HG03565 (cell line): ENCODE data around the gene NOL9.
"Not testable (repeated sequence)": the region's sequence is repeated elsewhere in the genome, so short reads cannot be mapped to it uniquely, and the experiment has no call there.

Experiments used
- ATAC-seq: cut with Tn5 transposase; IDR thresholded peaks from one replicate; pipeline ENCODE4 v1.9.1; 2021; ENCODE audit warnings: mild to moderate bottlenecking, moderate library complexity; ENCODE audit not compliant: unreplicated experiment

Gene NOL9

DNA sequence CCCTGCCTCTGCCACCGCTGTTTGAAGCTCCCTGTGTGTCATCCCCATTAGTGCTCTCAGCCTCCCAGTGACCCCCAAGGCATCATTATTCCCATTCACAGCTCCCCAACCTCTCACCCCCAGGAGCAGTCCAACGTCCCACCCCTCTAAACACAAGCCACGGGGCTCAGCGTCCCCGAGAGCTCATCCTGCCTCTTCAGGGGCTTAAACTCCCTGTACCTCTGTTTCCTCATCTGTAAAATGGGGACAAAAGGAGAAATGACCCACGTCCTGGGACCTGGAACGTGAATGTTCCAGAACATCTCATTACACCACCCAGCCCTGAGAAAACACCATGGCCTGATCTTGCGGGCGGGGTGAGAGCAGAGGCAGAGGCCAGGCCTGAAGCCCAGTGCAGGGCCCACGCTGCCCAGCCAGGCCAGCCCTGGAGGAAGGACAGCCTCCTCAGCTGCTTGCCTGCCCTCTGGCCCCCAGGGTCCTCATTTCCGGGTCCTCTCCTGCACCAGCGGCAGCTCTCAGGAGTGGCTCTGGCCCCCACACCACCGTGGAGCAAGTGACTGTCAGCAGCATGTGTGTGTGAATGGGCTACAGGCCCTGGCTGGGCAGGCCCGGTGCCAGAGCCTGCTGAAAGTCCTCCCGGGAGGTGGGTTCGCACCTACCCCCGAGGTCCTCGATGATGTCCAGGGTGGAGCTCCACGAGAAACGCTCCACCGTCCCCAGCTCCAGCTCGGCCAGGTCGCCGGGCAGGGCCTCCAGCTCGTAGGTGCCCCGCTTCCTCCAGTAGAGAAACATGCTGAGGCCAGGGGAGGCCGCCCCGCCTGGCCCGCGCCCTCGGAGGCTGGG is 48.7 kb downstream of the NOL9 start:
- ATAC-seq: no peak

GRCh38 chr1:6504887-6505286 is 49.4 kb downstream of the NOL9 start:
- no peak for ATAC-seq

- ATAC-seq: no peak
Observed at GRCh38 chr1:6503884-6504602, 50.3 kb downstream of the NOL9 start.

DNA sequence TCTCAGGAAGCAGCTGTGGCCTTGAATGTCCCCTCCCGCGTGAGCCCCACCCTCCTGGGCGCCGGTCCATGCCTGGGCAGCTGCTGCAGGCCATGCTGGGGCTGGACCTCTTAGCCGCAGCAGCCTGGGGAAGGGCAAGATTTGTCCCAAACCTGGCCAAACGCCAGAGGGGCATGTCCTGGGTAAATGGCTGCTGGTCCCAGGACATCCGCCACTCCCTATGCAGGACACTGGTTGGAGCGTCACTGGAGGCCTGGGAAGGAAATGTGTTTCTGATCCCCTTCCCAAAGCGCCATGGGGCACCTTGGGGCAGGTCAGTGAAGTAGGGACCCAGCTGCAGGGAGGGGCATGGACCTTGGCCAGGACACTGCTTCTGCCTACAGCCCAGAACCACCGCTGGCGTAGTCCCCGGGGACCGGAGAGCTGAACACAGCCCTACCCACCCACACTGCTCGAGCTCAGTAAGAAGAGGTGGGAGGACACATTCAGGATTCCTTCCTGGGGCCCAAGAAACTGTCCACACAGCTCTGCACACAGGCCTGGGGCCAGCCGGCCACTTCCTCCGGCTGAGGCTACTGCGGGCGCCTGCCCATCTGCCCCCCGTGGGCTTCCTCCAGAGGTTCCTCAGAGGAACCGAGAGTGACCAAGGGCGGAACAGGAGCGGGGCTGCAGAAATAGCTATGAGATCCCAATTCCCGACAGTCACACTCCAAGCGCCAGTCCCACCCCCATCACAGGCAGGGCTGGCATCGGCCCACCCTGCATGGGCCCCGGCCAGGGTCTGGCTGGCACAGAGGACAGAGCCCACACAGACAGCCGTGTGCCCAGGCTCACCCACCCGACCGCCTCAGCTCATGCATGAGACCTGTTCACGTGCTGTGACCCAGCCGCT is 52.1 kb downstream of the NOL9 start:
- no peak for ATAC-seq

DNA sequence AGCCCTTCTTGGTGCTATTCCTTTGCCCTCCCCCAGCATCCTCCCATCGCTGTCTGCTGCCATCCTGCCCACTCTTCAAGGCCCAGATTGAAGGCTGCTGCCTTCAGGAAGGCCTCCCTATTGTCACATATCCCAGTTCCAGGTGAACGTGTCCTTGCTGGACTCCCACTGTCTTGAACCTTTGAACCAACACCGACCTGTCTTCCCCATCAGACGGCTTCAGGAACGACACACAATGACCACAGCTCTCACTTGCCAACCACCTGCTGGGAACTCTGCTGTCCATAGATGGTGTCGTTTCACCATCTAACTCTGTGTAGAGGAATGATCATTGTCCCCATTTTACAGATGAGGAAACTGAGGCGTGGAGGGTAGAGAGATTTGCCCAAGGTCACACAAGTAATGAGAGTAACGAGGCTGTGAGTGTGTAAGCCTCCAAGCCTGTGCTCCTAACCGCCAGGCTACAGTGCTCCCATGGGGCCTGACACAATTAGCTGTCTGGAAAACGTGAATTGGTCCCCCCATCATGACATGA is 53.0 kb downstream of the NOL9 start:
- ATAC-seq: no peak

DNA sequence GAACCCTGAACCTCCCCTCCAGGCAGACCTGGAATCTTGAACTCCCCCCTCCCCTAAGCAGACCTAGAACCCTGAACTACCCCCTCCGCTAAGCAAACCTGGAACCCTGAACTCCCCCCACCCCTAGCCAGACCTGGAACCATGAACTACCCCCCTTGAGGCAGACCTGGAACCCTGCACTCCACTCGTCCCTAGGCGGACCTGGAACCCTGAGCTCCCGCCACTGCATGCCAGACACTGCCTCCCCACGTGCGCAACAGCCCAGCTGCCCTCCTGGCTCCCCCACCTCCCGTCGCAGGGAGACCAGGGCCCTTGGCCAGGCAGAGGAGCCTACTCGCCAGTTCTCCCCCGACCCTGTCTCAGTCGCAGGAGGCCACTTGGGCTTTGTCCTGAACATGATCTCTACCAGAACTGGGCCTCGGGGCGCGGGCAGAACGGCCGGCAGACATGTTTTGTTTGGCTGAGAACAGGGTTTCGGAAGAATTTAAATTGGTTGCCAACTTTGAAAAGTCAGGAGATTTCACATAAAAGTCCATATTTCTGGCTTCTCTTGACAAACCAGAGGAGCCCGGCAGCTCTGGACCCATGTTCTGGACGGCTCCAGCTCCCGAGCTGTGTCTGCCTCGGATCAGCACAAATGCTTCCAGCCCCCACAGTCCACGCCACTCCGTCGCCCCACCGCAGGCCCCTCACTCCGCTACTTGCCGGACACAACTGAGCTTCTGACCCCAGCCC is 53.6 kb downstream of the NOL9 start:
- ATAC-seq: no peak

DNA sequence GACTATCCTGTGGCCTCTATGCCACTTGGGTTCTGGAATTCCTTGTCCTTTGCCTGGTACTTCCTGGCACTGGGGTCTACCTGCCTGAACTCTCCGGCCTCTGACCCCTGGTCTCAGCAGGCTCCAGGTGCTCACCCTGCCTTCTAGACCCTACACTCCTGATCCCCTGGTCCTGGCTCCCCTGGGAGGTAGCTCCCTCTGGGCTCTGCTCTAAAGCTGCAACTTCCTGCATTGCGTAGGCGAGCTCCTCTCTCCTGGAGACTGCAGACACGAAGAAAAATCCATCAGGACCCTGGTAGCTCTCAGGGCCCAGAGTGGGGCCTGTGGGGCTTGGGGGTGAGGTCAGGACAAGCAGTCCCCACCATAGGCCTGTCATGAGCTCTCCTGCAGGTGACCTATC is 55.0 kb downstream of the NOL9 start:
- ATAC-seq: no peak

DNA sequence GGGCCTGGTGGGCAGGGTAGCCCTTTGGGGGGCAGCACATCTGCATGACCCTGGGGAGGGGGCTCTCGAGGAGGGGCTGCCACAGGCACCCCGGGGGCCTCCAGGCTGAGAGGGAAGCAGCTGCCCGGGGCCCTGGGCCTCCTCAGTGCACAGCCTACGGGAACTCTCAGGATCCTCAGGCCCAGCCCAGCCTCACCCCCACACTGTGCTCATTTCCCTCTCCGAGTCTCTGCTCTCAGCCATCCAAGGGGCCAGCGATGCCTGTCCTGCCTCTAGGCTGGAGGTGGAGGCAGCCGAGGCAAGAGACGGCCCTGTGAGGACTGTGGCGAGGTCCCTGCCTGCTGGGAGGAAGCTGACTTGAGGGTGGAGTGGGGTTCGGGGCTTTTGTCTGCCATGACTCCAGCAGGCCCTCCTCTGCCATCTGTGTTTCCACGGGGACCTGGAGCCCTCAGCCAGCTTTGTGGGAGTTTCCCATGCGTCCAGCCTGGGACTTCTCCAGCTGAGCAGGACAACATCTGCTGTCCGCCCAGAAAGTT is 55.7 kb downstream of the NOL9 start:
- no peak for ATAC-seq

- ATAC-seq: no peak
Observed at GRCh38 chr1:6497867-6498575, 56.3 kb downstream of the NOL9 start.

GRCh38 chr1:6497215-6497866 is 57.0 kb downstream of the NOL9 start:
- no peak for ATAC-seq

DNA sequence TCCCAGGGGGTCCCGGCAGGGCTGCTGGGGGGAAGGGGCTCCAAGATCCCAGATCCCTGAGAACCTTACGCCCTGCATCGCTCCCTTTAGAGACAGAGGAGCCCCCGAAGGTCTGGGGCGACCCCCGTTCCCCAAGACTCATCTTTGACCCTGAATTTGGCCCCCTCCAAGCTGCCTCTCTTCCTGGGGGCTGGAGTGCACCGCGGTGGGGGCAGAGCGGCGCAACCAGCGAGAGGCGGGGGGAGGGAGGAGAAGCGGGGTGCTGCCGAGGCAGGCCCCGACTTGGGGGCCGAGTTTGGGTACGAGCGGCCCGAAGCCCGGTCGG is 57.5 kb downstream of the NOL9 start:
- no peak for ATAC-seq

DNA sequence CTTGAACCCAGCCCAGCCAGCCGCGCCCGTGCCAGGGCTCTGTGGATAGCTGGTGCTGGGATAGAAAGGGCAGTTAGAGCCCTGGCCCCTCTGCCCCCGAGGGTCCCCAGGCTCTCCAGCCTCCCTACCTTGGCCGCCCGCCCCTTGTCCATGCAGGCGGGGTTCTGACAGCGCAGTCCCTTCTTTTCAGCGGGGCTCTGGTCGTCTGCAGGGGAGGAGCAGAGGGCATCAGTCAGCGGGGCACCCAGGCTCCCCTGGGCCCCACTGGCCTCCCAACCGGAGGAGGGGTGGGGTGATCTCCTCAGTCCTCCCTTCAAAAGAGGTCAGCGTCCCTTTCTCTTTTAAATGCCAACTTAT is 58.0 kb downstream of the NOL9 start:
- no peak for ATAC-seq

DNA sequence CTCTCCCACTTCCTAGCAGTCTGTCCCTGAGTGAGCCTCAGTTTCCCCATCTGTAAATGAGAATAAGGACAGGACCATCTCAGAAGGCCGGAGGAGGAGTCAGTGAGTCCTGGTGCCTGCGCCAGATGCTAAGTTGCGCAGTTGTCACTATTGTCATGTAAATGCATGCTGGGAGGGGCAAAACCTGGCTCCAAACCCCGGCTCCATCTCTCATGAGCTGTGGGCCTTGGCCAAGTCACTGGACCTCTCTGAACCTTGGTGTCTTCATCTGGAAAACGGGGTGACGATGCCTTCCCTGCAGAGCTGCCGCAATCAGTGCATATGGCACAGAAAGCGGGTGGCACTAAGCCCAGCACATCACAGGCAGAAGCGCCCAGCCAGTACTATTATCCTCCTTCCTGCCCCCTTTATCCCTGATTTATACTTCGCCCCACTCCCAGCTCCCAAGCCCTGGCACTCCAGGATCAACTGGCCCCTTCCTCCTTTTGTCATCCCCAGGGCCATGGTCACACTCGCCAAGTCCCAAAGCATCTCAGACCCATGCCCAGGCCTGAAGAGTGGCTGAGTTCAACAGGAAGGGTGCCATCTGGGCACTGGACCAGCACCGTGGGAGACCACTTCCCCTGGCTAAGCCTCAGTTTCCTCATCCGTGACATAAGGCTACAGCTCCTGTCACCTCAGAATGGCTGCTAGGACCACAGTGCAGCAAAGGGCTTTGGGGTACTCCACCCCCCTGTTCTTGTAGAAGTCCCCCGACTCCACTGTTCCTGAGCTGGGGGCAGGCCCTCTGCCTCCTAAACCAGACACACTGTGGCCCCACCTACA is 58.6 kb downstream of the NOL9 start:
- no peak for ATAC-seq

GRCh38 chr1:6495041-6495441 is 59.3 kb downstream of the NOL9 start:
- ATAC-seq: no peak

GRCh38 chr1:6494627-6495026 is 59.7 kb downstream of the NOL9 start:
- ATAC-seq: no peak

- not testable (repeated sequence) for ATAC-seq
Observed at GRCh38 chr1:6493834-6494223, 60.5 kb downstream of the NOL9 start.

DNA sequence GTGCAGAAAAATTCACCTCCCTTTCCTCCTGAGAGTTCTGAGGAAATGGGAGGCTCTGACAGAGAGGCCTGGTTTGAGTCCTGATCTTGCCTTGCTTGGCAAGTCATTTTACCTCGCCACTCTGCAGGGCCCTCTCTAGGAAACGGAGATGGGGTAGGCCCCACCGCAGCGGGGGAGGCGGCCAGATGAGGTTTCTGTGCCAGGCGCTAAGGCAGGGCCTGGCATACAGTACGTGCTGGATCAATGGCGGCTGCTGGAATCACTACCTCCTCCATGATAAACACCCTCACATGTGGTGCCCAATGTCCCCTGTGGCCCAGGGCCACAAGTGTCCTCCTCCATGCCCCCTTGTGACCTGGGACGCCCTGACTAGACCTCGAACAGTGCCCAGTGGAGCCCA is 62.3 kb downstream of the NOL9 start:
- no peak for ATAC-seq

DNA sequence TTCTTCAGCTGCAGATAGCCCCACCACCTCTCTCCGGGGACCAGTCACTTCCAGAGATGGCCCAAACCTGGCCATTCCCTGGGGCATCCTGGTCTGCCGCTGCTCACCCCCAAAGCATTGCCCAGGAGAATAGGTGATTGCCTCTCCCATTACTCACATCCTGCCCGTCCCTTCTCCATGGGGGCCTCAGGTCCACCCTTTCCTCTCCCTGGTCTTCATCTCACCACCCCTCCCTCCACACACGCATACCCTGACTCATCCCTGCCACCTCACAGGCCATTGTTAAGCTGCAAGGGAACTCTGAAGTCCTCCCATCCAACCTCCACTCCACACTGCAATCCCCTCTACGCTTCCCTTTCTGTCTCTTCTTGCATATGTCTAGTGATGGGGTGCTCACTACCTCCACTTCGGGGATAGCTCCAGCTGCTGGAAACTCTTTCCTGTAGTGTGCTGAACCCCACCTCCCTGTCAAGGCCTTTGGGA is 62.8 kb downstream of the NOL9 start, which contains the start of gene PLEKHG5:
Gene PLEKHG5, minus strand, starts transcription at position 188 of the 483 bp plus-strand sequence. CDS start 14,096 bp downstream, outside the sequence.
- ATAC-seq: no peak
